Panc1 (cell line): ENCODE data around the gene ANO9.

ENCODE experiments used
- POLR2AphosphoS5 ChIP-seq: IDR thresholded peaks from 2 replicates; pipeline ENCODE4 v1.6.1; 2012; ENCODE audit warnings: mild to moderate bottlenecking, low read depth, low read length, moderate library complexity
- TF ChIP-seq, protein P1 (sequence below): fragments of 450-650 bp; IDR thresholded peaks from 2 replicates; pipeline ENCODE4 v1.5.1; 2017; ENCODE audit warnings: mild to moderate bottlenecking

DNA sequence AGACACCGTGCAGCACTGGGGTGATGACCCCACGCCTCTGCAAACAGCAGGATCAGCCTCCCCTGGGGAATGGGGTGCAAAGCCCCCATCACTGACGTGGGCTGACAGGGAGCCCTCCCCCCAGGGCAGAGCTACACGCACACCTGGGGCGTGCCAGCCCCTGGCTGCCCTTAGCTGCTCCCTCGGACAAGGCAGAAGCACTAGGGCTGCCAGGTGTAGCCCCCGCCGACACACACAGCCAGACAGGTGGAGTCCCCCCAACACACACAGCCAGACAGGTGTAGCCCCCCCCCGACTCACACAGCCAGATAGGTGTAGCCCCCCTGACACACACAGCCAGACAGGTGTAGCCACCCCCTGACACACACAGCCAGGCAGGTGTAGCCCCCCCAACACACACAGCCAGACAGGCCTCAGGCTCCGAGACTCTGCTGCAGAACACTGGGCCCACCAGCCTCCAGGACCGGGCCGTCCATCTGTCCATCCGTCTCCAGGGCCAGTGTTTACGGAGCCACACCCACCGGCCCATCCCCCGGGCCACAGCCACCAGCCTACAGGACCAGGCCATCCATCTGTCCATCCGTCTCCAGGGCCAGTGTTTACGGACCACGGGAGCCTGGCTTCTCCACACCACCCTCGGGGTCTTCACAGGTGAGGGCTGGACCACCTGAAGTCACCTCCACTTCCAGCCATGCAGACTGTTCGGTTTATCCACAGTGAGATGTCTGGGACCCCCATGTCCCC, 3.5 kb downstream of the ANO9 start:
- TF ChIP-seq, protein P1, sequence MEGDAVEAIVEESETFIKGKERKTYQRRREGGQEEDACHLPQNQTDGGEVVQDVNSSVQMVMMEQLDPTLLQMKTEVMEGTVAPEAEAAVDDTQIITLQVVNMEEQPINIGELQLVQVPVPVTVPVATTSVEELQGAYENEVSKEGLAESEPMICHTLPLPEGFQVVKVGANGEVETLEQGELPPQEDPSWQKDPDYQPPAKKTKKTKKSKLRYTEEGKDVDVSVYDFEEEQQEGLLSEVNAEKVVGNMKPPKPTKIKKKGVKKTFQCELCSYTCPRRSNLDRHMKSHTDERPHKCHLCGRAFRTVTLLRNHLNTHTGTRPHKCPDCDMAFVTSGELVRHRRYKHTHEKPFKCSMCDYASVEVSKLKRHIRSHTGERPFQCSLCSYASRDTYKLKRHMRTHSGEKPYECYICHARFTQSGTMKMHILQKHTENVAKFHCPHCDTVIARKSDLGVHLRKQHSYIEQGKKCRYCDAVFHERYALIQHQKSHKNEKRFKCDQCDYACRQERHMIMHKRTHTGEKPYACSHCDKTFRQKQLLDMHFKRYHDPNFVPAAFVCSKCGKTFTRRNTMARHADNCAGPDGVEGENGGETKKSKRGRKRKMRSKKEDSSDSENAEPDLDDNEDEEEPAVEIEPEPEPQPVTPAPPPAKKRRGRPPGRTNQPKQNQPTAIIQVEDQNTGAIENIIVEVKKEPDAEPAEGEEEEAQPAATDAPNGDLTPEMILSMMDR = no peak
- TF ChIP-seq POLR2AphosphoS5 = no peak
